Measurements from ENCODE around the gene TMEM187.

TMEM187 gene

DNA sequence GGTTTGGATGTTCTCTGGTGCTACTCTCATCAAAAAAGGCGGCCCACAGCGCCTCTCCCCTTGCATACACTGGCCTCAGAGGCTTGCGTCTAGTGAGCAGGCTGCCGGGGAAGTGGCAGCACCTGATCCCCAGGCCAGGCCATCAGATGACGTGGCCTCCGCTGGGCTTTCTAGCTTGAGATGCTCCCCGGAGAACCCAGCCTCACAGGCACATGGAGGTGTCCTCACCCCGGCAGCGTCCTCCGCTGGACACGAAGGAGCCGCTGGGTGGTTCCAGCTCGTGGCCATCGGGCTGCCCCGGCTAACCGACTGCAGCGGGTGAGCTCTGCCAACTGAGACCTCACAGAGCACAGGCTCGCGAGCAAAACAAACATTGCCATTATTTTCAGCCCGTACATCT lies 34.4 kb downstream of the TMEM187 start:
- DNase-seq, result no peak

DNA sequence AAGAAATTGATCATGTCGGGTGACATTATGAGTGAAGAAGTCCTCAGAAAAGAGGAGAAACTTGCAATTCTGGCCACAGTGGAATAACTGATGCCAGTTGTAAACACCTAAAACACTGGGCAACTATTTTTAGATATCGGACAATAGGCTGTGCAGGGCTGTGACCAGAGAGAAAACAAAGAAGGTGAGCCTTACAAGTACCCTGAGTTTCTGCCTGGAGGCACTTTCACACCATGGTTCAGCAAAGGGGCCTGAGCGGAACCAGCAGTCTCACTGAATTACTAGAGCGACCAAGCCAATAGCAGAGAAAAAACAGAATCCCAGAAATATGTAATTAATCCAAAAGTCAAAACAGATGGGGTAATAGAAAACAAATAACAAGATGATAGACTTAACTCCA lies 36.0 kb downstream of the TMEM187 start:
- DNase-seq, result no peak

DNA sequence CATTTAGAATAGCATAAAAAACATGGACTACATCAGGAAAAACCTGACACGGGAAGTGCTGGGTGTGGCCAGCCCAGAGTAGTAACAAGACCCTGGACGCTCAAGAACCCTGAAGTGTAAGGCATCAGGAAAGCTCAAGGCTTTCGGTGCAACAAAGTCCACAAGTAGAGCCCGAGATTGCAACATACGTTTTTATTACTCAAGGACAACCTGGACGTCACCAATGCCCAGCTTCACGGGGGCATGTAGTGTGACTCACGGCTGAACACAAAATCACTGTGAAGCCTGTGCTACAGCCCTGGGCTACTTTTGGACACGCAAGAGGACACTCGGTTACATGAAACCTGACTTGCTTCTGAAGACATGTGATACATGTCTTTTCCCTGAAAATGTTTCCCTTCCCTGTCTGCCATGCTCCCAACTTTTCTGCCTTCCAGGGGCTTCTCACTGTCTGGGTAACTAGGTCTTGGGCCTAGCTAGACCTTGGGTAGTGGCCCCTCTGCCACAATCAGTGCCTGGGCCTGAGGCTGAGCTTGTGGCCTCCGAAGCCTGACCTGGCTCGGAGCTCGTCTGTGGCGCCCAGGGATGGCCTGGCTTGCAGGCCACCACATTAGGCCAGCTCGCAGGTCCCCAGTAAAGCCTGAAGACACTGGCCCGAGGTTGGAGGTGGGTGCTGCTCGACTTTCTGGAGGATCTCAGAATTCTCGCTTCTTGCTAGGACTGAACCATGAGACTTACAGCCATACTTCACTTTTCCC lies 38.0 kb downstream of the TMEM187 start:
- DNase-seq, result no peak

DNA sequence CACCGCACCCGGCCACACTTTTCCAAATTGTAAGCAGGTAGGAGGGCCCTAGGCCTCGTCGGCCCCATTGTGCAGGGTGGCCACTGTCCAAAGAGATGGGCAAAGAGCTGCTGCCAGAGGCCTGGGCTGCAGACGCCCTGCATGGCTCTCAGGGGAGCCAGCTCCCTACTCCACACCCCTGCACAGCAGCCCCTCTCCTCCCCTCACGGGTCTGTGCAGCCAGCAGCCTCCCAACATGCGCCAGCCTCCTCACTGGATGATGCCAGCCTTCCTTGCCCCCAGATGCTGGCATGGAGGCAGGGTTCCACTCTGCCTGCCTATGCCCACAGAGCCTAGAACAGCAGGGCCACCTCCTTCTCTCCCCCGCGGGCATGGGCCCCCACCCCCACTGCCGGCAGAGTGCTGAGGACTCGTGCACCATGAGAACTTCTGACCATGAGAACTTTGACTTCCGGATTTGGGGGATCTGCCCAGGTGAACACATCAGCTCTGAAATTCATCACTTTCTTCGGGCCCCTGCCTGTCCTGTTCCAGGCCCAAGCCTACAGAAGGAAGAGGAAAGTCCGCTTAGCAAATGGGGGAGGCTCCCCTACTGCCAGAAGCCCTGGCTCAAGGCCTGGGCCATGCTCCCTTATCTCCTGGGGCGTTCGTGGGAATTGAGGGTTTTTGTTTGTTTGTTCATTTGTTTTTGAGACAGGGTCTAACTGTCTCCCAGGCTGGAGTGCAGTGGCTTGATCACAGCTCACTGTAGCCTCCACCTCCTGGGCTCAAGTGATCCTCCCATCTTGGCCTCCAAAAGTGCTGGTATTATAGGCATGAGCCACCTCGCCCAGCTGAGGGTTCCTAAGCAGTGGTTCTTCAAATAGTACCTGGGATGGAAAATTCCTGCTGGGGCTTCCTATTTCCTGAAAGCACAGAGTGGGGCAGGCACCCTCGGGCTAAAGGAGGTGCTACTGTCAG lies 39.1 kb downstream of the TMEM187 start:
- no peak for DNase-seq

DNA sequence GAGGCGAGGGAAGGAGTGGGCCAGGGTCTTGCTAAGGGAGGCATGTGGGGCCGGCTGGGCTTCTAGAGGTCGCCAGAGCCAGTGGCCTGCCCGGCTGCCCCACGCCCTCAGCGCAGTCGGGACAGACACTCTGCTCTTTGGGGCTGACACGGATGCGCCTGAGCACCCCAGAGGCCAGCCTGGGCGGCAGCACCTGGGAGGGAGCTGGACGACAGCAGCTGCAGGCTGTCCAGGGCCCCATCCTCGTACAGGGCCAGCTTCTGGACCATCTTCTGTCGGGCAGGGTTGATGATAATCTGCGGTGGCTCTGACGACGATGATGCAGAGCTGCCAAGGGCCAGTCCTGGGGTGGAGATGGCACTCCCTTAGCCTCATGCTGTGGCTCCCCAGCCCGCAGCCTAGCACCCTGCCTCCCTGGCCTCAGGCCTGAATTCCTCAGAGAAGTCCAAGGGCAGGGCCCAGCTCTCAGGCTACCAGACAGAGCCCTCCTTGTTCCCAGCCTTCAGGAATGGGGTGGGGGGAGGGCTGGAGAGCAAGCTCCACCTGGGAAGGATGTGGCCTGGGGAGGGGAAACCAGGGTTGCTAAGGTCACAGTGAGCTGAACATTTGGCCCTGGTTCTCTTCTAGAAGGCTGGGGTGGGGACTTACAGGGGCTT lies 39.9 kb downstream of the TMEM187 start:
- no peak for DNase-seq

DNA sequence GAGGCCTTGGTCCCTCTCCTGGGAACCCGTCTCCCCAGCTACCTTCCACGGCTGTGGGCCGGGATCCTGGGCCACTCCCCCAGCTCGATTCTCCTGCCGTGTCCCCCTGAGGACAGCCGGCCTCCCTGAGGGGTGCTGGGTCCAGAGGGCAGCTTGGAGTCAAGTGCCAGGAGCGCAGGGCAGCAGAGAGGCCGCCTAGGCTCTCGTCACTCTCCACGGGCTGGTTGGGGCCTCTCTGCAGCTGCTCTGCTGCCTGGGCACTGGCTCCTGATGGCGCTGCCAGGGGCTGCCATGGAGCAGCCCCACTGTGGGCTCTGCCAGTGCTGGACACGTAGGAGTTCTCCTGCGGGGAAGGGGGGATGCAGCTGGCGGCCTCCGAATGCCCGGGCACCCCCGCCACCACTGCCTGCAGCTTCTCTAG lies 40.5 kb downstream of the TMEM187 start:
- DNase-seq, result no peak

DNA sequence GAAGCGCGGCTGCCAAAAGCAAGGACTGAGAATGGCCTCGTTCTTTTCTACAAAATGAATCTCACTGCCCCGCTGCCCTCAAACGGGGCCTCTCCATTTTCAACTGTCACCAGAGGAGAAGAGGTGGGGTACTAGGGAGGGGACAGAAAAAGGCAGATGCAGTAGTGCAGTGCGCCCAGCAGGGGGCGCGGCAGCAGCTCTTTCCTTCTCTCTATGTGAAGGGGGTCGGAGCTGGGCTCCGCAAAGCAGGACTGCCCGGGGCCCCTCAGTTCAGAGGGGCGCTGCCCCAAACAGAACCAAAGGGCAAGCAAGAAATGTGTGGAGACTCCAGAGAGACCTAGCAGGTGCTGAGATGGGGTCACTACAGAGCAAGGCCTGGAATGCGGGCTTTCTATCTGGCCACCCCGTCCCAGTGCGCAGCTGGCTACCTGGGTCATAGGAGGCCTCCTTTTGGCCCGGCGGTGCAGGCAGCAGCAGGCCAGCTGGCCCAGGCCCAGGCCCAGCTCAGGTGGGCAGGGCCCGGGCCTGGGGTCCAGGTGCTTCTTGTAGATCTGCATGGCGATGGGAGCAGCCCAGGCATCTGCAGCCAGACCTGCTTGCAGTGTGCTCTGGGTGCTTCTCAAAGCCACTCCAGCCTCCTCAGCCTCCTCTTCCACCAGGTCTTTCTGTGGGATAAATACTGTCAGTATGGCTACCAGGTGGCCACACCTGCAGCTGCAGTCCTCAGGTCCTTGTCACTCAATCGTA lies 41.2 kb downstream of the TMEM187 start:
- no peak for DNase-seq

DNA sequence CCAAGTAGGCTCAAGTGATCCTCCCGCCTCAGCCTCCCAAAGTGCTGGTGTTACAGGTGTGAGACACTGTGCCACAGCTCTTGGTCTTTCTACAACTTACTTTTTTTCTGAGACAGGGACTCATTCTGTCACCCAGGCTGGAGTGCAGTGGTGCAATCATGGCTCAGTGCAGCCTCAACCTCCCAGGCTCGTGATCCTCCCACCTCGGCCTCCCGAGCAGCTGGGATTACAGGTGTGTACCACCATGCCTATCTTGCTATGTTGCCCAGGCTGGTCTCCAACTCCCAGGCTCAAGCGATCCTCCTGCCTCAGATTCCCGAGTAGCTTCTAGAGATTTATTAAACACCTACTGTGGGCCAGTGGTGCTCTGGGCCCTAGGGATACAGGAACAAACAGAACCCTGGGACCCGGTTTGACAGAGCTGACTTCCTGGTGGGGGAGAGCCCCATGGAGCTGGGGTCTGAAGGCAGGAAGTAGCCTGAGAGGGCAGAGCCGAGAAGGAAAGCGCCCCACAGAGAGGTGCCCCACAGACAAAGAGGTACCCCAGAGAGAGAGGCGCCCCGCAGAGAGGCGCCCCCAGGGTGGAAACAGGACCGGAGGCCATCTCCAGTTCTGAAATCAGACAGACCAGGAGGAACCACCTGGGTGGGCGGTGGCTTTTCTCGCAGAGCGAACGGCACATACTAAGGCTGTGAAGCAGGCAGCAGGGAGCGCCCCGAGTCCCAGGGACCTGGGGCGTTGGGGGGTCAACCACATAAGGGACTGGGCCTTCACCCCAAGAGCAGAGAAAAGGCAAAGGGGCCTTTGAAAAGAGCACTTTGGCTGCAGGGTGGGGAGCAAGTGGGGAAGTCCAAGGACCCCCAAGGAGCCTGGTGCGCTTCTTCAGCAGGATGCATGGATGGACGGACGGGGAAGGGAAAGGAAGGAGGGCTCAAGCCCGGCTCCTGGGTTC lies 42.2 kb downstream of the TMEM187 start:
- no peak for DNase-seq

DNA sequence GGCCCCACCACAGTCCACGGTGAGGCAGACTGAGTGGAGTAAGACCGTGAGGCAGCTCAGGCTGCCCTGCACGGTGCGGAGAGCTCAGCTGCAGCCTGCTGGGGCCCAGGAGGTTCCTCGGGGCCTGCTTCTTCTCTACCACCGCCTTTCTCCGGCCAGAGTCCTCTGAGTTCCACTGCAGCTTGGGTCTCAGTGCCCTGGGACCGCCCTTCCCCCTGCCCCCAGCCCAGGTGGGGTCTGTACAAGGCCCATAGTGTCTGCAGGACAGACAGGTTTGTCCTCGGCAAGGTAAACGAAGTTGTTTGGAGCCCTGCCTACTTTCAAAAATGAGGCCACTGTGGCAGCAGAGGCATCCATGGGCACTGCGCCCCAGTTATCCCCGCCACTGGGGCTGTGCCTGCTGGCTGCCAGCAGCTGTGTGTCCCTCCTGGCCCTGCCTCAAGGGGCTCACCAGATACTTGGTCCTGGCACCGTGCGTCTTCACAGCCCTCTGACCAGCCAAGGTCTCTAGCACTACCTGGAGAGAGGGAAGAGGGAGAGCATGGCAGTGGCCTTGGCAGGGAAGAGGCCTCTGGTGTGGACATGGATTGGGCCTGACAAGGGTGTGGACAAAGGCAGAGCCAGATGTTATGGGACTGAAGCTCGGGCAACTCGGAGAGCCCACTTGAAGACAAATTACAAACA lies 43.2 kb downstream of the TMEM187 start:
- DNase-seq, result no peak

DNA sequence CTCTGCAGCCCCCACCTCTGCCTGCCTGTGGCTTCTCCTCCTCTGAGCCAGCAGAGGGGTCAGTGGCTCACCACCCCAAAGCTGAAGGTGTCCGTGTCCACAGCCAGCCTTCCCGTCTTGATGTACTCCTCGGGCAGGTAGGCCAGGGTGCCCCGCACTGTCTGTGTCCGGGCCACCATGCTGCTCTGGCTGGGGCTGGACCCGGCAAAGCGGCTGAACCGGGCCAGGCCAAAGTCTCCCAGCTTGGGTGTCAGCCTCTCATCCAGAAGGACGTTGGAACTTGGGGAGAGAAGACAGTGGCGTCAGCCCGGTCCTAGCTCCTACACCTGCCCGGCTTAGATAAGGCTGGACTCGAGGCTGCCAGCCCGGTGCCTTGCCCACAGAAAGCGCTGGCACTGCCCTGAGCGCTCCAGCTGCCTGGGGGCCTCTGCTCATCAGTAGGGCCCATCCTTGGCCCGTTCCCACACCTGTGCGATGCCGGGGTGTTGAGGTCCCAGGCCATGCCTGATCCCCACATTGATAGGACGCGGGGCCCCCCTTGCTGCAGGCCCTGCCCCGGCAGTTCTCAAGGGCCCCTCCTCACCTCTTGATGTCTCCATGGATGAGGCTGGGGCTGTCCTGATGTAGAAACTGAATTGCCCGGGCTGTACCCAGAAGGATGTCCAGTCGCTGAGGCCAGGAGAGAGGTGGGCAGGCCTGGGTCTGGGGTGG lies 44.0 kb downstream of the TMEM187 start:
- DNase-seq, result no peak

DNA sequence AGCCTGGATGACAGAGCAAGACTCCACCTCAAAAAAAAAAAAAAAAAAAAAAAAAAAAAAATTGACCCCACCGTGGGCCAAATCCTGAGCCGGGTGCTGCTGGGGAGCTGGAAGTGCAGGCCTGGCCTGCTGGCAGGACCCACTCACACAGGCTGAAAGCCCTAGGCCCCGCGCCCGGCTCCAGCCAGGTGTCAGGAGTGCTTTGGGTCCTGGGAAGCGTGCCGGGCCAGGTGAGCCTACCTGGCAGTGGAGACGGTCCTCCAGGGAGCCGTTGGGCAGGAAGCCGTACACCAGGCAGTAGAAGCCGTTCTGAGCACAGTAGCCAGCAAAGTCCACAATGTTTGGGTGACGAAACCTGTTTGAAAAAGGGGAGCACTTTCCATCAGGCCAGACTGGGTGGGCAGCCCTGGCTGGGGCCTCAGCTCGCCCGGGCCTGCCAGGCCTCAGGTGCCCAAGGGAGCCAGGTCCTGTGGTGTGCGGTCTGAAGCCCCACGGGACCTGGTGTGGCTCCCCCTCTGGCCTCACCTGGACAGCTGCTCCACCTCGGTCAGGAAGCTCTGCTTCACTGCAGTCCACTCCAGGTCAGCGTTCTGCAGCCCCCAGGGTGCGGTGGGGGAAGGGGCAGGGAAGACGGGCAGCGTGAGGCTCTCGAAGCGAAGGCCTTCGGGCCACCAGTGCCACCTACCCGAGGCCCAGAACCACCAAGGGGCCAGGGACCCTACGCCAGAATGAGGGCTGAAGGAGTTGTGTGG lies 45.4 kb downstream of the TMEM187 start:
- no peak for DNase-seq

DNA sequence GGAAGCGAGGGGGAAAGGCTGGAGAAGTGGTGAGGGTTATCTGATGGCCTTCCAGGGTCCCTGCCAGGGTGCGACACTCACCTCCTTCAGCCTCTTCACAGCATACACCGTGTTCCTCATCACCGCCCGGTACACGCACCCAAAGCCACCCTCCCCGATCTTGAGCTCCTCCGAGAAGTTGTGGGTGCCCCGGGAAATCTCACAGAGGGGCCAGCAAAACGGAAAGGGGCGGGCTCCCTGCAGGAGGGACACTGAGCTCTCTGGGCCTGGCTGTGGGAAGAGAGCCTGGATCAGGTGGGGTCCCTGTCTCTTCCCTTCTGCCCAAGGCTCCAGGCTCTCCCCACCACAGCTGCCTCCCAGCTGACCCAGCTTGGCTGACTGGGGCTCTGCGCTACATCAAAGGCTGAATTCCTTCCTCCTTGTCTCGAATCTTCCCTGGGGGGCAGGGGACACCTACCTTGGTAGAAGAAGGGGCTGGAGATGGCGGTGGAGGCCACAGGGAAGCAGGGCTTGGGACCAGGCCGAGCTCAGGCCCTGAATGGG lies 46.0 kb downstream of the TMEM187 start:
- DNase-seq, result no peak

DNA sequence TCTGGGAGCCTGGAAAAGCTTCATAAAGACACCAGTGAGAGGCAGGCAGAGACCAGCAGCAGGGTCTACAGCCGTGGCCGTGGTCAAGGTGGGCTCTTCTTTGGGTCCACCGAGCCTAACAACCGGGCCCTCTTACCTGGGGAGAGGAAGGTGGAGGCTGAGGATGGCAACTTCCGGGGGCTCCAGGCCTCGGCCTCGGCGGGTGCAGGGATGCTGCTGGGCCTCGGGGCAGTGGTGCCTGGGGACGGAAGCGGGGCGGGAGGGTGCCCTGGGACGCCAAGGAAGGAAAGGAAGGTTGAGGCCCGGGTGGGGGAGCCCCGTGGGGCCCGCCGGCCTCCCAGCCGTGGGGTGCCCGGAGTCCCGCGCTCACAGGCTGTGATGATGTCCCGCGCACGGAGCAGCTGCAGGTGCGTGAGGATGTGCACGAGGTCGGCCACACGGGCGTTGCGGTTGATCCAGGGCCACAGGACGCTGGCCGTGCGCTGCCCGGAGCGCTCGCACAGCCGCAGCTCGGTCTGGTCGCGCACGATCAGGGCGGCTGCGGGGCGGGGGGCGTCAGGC lies 46.6 kb downstream of the TMEM187 start:
- DNase-seq, result no peak

DNA sequence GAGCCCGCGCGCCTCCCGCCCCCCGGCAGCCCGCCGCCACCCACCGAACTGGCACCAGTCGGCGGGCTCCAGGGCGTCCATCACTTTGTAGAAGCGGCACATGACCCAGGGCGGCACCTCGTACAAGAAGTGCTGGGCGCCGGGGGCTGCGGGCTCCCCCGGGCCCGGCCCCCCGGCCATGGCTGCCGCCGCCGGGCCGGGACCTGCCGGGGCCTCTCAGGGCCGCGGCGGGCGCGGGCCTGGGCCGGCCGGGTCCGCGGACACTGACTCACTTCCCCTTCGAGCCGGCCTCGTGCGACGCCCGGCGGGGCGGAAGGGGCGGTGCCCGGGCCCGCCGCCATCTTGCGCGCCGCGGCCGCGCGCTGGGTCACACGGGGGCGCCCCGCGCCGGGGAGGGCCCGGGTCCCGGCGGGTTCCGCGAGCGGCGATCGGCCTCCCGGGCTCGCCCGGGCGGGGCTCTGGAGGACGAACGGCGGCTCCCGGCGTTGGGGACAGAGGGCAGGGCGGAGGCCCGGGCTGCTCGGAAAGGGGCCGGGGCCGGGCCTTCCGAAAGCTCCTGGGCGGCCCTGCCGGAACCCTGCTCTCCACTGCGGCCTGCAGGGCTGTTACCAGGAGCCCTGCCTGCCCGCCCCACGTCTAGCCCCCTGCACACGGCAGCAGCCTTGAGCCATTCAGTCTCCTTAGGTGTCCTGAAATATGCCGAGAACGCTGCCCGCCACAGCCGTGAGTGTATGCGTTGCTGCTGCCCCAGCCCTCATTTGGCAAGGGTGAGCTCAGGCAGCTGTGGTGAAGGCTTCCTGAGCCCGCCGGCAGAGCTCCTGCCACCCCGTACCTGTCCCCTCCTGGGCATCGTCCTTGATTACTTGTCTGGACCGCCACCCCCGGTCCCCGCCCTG lies 47.3 kb downstream of the TMEM187 start, which contains the start of gene IRAK1:
TSS of gene IRAK1 (minus strand) at position 270 of the 896 bp plus-strand sequence. CDS start at position 180, 90 bp downstream.
- DNase-seq, result no peak

DNA sequence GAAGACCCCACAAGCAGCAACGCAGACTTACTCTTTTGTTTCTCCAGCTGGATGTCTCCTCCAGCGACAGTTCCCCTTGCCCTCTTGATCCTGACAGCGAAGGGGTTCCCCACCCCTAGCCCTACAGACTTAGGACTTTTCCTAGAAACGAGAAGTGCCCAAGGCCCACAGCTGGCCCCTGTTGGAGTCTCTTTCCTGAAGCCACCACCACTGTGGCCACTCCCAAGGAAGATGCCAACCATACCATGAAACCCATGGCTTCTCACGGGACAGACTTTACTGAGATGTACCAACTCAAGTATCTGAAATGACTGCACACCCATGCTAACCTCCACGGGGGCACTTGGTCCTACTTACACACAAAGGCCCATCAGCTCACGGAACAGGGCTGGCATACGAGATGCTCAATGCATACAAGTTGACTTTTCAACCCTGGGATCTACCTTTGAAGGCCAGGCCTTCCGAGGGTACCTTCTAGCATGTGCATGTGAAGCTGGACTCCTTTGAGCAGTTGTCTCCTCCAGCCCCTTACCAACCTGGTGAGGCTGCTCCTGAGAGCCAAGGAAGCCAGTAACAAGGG lies 48.1 kb downstream of the TMEM187 start:
- no peak for DNase-seq

DNA sequence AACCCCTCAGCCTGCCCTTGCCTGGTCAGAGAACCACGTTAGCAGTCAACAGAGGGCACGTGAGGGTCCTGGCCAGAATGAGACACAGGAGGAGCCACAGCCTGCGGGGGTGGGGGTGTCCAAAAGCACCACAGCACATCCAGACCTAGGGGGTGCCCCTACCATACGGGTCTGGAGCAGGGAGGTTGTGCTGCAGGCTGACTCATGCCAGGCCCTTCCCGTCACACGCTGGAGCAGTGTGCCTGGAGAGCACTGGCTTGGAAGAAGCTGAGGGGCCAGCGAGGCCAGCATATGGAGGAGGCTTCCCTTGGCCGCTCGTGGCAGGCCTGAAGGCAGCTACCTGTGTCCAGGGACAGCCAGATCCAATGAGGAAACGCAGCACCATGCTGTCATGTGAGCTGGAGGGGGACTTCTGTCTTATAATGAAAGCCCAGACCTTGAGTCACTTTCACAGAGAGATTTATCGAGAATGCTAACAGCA lies 48.6 kb downstream of the TMEM187 start:
- peak; percentile 4 to 15 for DNase-seq

DNA sequence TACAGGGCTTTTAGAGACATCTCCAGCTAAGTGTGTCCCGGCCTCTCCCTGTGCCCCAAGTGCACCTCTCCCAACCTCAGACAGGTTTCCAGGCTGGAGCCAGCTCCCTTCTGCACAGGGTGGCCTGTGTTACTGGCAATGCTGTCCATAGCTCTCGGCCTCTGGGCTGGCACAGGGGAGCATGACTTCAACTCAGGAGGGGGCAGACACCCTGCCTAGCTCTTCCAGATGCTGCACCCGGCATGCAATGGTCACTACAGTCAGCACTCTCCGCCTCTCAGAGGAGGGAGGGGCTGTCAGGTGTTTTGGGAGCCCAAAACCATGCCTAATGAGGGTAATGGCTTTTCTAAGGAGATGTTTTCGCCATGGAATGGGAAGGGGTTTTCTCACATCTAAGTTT lies 49.6 kb downstream of the TMEM187 start:
- DNase-seq, result no peak
